ENCODE measurements around the gene LZTS3.
"Not testable (repeated sequence)": the region's sequence is repeated elsewhere in the genome, so short reads cannot be mapped to it uniquely, and the experiment has no call there.

The LZTS3 gene

GRCh38 chr20:3172933-3173609 lies at the start of gene LZTS3:
TSS of gene LZTS3 (minus strand) at chr20:3173549. CDS start at chr20:3167163, 6,386 bp downstream.
- peak; percentile 36 for DNase-seq

- DNase-seq, result no peak
Observed at GRCh38 chr20:3221398-3222226, 48.3 kb upstream of the LZTS3 start.

- peak; percentile 17 for DNase-seq
Observed at GRCh38 chr20:3218307-3218988, 45.1 kb upstream of the LZTS3 start.

GRCh38 chr20:3215359-3215917 lies 42.1 kb upstream of the LZTS3 start:
- not testable (repeated sequence) for DNase-seq

GRCh38 chr20:3213226-3213625 lies 39.9 kb upstream of the LZTS3 start:
- DNase-seq, result no peak

GRCh38 chr20:3210346-3210745 lies 37.0 kb upstream of the LZTS3 start:
- DNase-seq, result no peak

GRCh38 chr20:3209946-3210317 lies 36.6 kb upstream of the LZTS3 start:
- DNase-seq, result no peak

- DNase-seq, result peak; percentile 50
Observed at GRCh38 chr20:3209257-3209945, 36.1 kb upstream of the LZTS3 start, which contains the start of gene ITPA. TSS of gene ITPA (plus strand) at chr20:3209498. CDS start at chr20:3209552, 54 bp downstream.

GRCh38 chr20:3208786-3209256 lies 35.5 kb upstream of the LZTS3 start:
- DNase-seq, result no peak

GRCh38 chr20:3204124-3204794 lies 30.9 kb upstream of the LZTS3 start, which contains the start of gene DDRGK1:
TSS of gene DDRGK1 (minus strand) at chr20:3204682. CDS start at chr20:3204627, 55 bp downstream.
- peak; percentile 93 for DNase-seq

- DNase-seq, result peak; percentile 54
Observed at GRCh38 chr20:3203315-3204123, 30.2 kb upstream of the LZTS3 start.

GRCh38 chr20:3202965-3203314 lies 29.6 kb upstream of the LZTS3 start:
- no peak for DNase-seq

- no peak for DNase-seq
Observed at GRCh38 chr20:3199976-3200755, 26.8 kb upstream of the LZTS3 start.

- DNase-seq, result no peak
Observed at GRCh38 chr20:3199206-3199605, 25.9 kb upstream of the LZTS3 start.

GRCh38 chr20:3195590-3196237 lies 22.4 kb upstream of the LZTS3 start:
- DNase-seq, result no peak

- DNase-seq, result no peak
Observed at GRCh38 chr20:3194617-3195280, 21.4 kb upstream of the LZTS3 start.

- DNase-seq, result no peak
Observed at GRCh38 chr20:3193806-3194616, 20.7 kb upstream of the LZTS3 start.
